C4-2B (cell line): ENCODE measurements around the gene STX18.

Experiments
- ZFX ChIP-seq: fragments of 450-650 bp; IDR thresholded peaks from 2 replicates; pipeline ENCODE4 v1.6.1; 2017
- TF ChIP-seq, protein P1 (sequence below): fragments of 450-650 bp; conservative IDR thresholded peaks from 2 replicates; pipeline ENCODE4 v1.5.1; 2017; ENCODE audit warnings: mild to moderate bottlenecking

DNA sequence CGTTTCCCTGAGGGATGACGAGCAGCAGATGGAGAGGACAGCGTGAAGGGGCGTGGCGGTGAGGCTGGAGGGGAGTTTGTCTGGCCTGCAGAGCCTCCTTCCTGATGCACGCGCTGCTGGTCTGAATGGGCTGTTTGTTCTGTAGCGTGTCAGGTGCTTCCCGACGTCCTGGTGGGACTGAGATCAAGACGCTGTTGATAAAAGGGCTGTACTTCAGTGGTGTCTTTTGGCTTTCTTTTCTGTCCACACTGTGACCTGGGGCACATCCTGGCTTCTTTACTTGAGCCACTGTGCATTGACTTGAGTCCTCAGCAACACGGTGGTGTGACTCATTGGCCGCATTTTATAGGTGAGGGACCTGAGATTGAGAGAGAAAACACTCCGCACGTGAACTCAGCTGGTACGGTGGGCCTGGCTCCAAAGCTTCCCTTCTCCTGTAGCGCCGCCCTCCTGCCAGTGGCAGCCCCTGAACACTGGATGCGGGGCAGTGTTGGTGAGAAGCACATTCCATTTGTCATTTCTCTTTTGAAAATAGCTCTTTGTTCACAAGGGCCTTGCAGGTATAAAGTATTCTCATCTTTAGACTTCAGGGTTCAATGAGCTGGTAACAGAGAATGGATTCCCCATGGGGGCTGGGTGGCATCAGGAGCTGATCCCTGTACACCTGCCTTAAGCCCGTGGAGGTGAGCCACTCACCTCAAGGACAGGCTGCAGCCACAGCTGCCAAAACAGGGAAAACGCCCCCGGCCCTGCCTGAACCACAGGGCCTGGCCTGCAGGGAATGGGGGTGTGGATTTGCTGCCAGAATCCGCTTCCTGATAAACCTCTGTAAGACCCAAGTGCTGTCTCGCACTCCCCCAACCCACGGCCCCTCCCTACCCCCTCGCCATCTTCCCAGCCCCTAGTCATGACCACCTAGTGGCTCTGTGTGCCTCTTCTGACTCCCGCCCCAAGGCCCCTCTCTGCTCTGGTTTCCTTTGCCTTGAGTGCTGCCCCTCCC, 125.7 kb downstream of the STX18 start:
- TF ChIP-seq, protein P1, sequence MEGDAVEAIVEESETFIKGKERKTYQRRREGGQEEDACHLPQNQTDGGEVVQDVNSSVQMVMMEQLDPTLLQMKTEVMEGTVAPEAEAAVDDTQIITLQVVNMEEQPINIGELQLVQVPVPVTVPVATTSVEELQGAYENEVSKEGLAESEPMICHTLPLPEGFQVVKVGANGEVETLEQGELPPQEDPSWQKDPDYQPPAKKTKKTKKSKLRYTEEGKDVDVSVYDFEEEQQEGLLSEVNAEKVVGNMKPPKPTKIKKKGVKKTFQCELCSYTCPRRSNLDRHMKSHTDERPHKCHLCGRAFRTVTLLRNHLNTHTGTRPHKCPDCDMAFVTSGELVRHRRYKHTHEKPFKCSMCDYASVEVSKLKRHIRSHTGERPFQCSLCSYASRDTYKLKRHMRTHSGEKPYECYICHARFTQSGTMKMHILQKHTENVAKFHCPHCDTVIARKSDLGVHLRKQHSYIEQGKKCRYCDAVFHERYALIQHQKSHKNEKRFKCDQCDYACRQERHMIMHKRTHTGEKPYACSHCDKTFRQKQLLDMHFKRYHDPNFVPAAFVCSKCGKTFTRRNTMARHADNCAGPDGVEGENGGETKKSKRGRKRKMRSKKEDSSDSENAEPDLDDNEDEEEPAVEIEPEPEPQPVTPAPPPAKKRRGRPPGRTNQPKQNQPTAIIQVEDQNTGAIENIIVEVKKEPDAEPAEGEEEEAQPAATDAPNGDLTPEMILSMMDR, result no peak
- no peak for TF ChIP-seq ZFX
